DND-41 (cell line): Measurements from ENCODE around the gene HIC1.

Source experiments
- ATAC-seq: fragments of 200-7000 bp; cut with Tn5 transposase; 3 replicates; pipeline ENCODE4 v1.9.1; 2021; ENCODE audit warnings: low read depth; ENCODE audit not compliant: insufficient read depth
- DNase-seq: peaks from one replicate; pipeline ENCODE4 v3.0.0-alpha.2; 2020
- H2AFZ ChIP-seq: 2 replicates; pipeline ENCODE4 v1.6.0; 2012; ENCODE audit warnings: low read depth, low read length
- H3K27ac ChIP-seq: 2 replicates; pipeline ENCODE4 v1.5.1; 2012; ENCODE audit warnings: low read length, inconsistent platforms
- H3K27me3 ChIP-seq: fragments of 200-600 bp; sonication (generic); 2 replicates; pipeline ENCODE4 v1.6.0; 2012; ENCODE audit warnings: low read length, mild to moderate bottlenecking, inconsistent platforms; ENCODE audit not compliant: insufficient read depth, poor library complexity
- H3K36me3 ChIP-seq: 2 replicates; pipeline ENCODE4 v1.5.1; 2012; ENCODE audit warnings: low read length, inconsistent platforms; ENCODE audit not compliant: insufficient read depth
- H3K4me1 ChIP-seq: 2 replicates; pipeline ENCODE4 v1.5.1; 2012; ENCODE audit warnings: mild to moderate bottlenecking, low read length; ENCODE audit not compliant: insufficient read depth
- H3K4me2 ChIP-seq: 2 replicates; pipeline ENCODE4 v1.6.0; 2012; ENCODE audit warnings: mild to moderate bottlenecking, moderate library complexity, low read length, inconsistent platforms; ENCODE audit not compliant: insufficient read depth
- H3K4me3 ChIP-seq, 2 experiments: fragments of 200-600 bp in 1 of 2; shearing (Covaris generic) in 1 of 2; 2 replicates each; pipeline ENCODE4 v1.5.1; 2012 to 2016; ENCODE audit warnings: inconsistent platforms in 2 of 2, low read length in 2 of 2, mild to moderate bottlenecking in 2 of 2, low read depth in 1 of 2, moderate library complexity in 1 of 2
- H3K79me2 ChIP-seq: 2 replicates; pipeline ENCODE4 v1.6.0; 2012; ENCODE audit warnings: low read length, inconsistent platforms; ENCODE audit not compliant: insufficient read depth
- H3K9ac ChIP-seq: 2 replicates; pipeline ENCODE4 v1.6.0; 2012; ENCODE audit warnings: low read depth, mild to moderate bottlenecking, inconsistent platforms, low read length, moderate library complexity
- H3K9me3 ChIP-seq: 2 replicates; pipeline ENCODE4 v1.5.1; 2012; ENCODE audit warnings: low read length, moderate library complexity, mild to moderate bottlenecking, inconsistent platforms; ENCODE audit not compliant: insufficient read depth, severe bottlenecking
- H4K20me1 ChIP-seq: 2 replicates; pipeline ENCODE4 v1.6.0; 2012; ENCODE audit warnings: low read length; ENCODE audit not compliant: insufficient read depth
- CTCF ChIP-seq: IDR thresholded peaks from 2 replicates; pipeline ENCODE4 v1.5.1; 2012; ENCODE audit warnings: borderline replicate concordance, low read length, moderate library complexity, mild to moderate bottlenecking; ENCODE audit not compliant: poor library complexity, severe bottlenecking; ENCODE audit errors: extremely low read depth
- EZH2 ChIP-seq: IDR thresholded peaks from 3 replicates; pipeline ENCODE4 v1.6.1; 2012; ENCODE audit warnings: borderline replicate concordance, low read depth, mild to moderate bottlenecking, moderate library complexity, low read length, inconsistent platforms; ENCODE audit not compliant: severe bottlenecking

HIC1 gene

GRCh38 chr17:2102931-2103809, 48.3 kb downstream of the HIC1 start:
- H3K9ac ChIP-seq: no peak overlapping the region
- H3K27me3 ChIP-seq: no peaks in the 10 kb centered on the region
- H3K27ac ChIP-seq: no peak overlapping the region
- TF ChIP-seq CTCF (no peak), EZH2 (no peak)
- H3K36me3 ChIP-seq: peaks cover 6% of the 10 kb centered on the region; the same call in 1 of the 2 replicates
- H3K9me3 ChIP-seq: no peaks in the 10 kb centered on the region
- DNase-seq (no peak), ATAC-seq (no peak)
- no peaks in the 10 kb centered on the region for H4K20me1 ChIP-seq
- H3K4me3 ChIP-seq: no peak overlapping the region
- H3K4me2 ChIP-seq: no peak overlapping the region
- H3K79me2 ChIP-seq: no peaks in the 10 kb centered on the region
- no peaks in the 10 kb centered on the region for H3K4me1 ChIP-seq
- H2AFZ ChIP-seq: no peak overlapping the region

GRCh38 chr17:2105663-2106062, 50.8 kb downstream of the HIC1 start:
- H3K9me3 ChIP-seq: no peaks in the 10 kb centered on the region
- H3K36me3 ChIP-seq: peaks cover 6% of the 10 kb centered on the region; the same call in 1 of the 2 replicates
- H3K4me2 ChIP-seq: no peak overlapping the region
- ATAC-seq: no peak
- TF ChIP-seq CTCF: no peak
- TF ChIP-seq EZH2: no peak
- no peaks in the 10 kb centered on the region for H3K4me1 ChIP-seq
- H2AFZ ChIP-seq: no peak overlapping the region
- H3K27me3 ChIP-seq: no peaks in the 10 kb centered on the region
- H3K79me2 ChIP-seq: no peaks in the 10 kb centered on the region
- H4K20me1 ChIP-seq: no peaks in the 10 kb centered on the region
- no peak overlapping the region for H3K27ac ChIP-seq
- H3K4me3 ChIP-seq: no peak overlapping the region
- H3K9ac ChIP-seq: no peak overlapping the region
- no peak for DNase-seq

GRCh38 chr17:2106308-2106955, 51.5 kb downstream of the HIC1 start:
- Histone ChIP-seq H3K36me3 (peaks cover 6% of the 10 kb centered on the region; the same call in 1 of the 2 replicates), H3K27ac (no peak overlapping the region), H3K4me3 (no peak overlapping the region), H3K9me3 (no peaks in the 10 kb centered on the region), H4K20me1 (no peaks in the 10 kb centered on the region), H3K79me2 (no peaks in the 10 kb centered on the region), H2AFZ (no peak overlapping the region), H3K9ac (no peak overlapping the region), H3K4me2 (no peak overlapping the region), H3K27me3 (no peaks in the 10 kb centered on the region), H3K4me1 (no peaks in the 10 kb centered on the region)
- DNase-seq (no peak), ATAC-seq (no peak)
- TF ChIP-seq EZH2 (no peak), CTCF (no peak)
